Erythroblast (primary cell): ENCODE data around the gene FGFR3.

Experiments
- GATA1 ChIP-seq: IDR thresholded peaks from 2 replicates; pipeline ENCODE4 v1.6.1; 2011; ENCODE audit warnings: low read depth, mild to moderate bottlenecking, control low read depth, low read length, moderate library complexity
- POLR2A ChIP-seq: IDR thresholded peaks from 2 replicates; pipeline ENCODE4 v1.6.1; 2011; ENCODE audit warnings: mild to moderate bottlenecking, low read length

GRCh38 chr4:1851160-1851559, 58.1 kb downstream of the FGFR3 start:
- TF ChIP-seq POLR2A (no peak), GATA1 (no peak)
